TTC549 (cell line): ENCODE results near the gene SLC5A10.
"Not testable (repeated sequence)": the region's sequence is repeated elsewhere in the genome, so short reads cannot be mapped to it uniquely, and the experiment has no call there.

Experiments used
- FAIRE-seq: peaks from 2 replicates; lab custom pipeline; 2012; peaks lifted over from hg19 to GRCh38; lab: Jason Lieb, UNC

The SLC5A10 gene

DNA sequence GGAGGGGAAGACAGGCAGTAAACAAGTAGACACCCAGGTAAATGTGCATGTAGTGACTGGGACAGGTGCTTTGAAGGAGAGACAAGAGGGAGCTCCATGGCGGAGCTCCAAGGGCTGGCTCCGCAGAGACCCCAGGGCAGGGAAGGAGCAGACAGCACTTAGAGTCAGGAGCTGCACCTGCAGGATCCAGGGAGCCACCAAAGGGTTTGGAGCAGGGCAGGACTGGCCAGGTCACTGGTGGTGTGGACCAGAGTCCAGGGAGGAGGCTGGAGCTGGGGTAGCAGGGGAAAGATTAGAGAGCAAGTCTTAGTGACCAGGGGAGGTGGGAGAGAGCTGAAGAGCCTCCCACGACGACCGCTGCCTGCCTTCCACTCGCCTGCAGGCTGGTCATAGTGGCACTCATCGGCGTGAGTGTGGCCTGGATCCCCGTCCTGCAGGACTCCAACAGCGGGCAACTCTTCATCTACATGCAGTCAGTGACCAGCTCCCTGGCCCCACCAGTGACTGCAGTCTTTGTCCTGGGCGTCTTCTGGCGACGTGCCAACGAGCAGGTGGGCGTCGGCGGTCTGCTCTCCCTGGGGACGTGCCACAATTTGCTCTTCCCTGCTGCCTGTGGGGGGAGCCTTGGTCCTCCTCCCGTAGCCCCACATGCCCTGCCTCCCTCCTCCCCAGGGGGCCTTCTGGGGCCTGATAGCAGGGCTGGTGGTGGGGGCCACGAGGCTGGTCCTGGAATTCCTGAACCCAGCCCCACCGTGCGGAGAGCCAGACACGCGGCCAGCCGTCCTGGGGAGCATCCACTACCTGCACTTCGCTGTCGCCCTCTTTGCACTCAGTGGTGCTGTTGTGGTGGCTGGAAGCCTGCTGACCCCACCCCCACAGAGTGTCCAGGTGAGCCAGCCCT, 67.3 kb downstream of the SLC5A10 start:
- FAIRE-seq, result no peak

DNA sequence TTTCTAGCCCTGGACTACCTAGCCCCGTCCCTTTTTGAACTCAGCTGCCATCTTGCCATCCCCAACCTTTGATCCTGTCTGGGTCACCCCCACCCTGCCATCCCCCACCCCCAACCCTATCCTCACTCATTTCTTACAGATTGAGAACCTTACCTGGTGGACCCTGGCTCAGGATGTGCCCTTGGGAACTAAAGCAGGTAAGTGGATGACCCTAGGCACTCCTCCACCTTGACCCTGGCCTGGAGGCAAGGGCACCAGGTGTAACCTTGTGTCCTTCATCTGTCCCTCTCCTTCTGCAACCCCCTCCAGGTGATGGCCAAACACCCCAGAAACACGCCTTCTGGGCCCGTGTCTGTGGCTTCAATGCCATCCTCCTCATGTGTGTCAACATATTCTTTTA, 68.1 kb downstream of the SLC5A10 start:
- FAIRE-seq, result no peak

DNA sequence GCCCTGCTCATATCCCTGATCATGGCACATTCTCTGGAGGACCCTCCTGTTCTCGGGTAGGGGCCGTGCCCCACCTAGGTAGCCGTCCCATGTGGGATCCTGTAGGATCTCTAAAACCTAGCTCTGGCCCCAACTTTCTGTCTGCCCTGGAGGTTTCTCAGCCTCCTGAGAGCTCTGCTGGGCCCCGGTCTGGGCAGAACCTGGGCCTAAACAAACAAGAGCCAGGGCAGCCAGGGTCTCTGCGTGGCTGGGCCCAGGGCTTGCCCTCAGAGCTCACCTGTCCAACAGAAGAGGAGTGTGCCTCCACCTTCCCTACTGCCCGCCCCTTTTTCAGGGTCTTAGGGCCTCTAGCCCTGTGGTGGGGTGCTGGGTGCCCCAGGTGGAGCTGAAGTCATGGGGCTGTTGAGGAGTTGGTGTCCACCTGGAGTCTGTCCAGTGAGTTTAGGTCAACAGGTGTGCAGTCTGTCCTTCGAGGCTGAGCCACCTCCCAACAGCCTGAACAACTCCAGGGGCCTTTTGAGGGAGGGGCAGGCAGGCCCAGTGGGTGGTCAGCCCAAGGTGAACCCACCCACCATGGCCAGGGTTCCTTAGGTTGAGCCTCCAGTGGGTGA, 69.2 kb downstream of the SLC5A10 start:
- FAIRE-seq, result not testable (repeated sequence)

DNA sequence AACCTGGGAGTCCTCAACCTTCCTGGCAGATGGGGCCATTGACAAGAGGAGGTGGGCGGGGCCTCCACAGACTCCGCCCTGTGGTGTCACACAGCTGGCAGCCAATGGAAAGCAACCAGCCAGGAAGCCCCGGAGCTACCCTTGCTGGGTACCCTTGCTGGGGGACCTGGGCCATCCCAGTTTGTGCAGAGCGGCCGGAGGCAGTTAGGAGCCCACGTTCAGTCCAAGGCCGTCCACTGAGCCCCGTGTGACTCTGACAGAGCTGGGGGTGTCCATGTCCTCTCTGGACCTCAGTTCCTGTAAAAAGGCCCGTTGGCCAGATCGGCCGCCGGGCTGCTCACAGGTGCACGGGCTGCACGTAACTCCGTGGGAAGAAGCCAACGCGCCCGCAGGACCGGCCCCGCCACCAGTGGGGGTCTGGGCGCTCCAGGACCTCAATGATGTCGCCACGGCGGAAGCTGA, 69.7 kb downstream of the SLC5A10 start:
- FAIRE-seq, result no peak

DNA sequence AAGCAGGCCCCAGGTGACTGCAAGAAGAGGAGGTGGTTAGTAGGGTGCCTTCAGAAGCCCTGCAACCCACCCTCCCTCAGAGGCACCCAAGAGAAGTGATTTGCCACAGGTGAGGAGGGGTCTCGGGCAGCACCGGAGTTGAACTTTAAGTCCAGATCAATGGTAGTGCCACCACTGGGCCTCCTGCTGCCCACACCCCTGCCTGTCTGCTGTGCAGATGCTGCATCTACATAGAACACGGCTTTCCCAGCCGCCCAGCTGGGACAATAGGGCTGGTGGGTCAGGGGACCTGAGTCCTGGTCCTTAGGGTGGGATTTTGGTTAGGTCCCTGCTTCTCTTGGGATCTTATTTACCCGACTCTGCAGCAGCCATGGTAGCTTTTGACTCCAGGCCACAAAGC, 70.2 kb downstream of the SLC5A10 start:
- FAIRE-seq, result no peak

DNA sequence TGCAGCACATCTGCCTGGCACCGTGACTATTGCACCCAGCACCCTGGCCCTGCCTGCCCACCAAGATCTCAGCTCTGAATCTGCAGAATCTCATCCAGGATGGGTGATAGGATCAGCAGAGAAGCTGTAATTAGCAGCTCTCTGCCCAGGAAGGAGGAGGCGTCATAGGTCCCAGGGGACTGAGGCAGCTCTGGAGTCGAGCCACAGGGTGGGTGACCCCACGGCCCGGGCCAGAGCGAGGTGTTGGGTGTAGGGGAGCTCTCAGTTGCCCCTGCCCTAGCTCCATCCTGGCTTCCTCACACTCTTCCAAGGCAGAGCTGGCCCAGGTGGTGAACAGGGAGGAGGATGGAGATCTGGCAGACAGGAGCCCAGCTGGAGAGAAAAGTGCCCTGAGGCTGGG, 70.8 kb downstream of the SLC5A10 start:
- FAIRE-seq, result no peak

DNA sequence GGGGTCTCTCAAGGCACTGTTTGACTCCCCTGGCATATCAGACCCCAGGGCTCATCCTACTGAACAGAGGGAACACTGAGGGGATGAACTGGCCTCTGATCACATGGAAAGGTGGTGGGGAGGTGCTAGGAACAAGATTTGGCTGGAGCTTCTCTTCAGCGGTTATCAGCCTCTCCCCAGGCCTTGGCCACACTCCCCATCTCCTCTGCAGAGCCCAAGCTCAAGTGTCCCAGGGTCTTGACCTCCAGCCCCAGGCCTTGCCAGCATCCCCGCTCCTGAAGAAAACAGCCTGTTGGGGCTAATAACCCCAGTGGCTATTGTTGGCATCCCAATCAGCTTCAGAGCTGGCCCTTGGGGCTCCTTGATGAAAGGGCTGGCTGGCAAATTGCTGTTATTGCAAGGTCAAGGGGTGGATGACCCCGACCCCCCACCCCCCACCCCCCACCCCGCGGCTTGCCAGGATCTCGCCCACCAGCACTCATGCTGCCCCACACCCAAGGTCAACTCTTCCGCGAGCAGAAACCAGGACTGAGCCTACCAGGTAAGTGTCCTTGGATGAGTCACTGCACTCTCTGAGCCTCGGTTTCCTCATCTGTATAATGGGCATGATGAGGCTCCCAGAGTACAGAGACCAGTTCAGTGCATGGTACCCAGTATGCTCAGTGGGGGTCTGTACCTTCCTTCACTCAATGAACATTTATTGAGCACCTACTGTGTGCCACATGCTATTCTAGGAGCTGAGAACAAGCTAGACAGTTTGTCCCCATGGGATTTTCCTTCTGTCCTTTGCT, 71.4 kb downstream of the SLC5A10 start:
- no peak for FAIRE-seq

DNA sequence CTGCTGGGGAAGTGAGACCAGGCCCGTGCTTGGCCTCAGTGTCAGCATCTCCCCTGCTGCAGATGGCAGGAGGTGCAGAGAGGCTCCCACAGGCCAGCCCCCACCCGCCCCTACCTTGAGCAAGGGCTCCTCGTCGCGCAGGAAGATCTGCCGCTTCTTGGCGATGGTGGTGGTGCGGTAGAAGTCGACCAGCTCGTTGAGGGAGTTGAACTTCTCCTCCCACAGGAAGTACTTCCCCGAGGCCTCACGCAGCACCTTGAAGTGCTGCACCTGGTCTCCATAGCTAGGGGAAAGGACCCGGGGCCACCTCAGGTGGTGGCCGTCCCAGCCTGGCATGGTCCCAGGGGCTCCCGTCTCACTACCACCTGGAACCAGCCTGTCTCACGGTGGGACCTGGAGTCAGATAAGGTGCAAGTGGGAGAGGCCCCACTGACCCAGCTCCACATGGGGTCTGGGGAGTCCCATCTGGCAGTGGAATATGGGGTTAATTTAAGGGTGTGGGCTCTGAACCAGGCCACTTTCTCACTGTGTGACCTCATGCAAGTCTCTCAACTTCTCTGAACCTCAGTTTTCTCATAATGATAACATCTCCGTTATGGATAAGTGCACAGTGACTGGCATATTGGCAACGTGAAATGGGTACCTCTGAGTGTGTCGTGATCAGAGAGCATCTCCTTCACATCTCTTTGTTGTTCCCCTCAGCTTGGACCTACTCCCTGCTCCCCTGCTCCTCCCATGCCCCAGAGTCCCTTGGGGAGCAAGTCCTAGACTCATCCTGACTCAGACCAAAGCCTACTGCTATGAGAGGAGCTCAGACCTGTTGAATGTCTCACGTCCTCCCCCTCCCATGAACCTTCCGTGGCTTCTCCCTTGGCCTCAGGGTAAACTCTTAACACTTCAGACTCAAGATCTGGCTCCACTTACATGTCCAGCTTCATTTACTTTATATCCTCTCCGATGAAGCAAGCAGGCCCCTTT, 72.4 kb downstream of the SLC5A10 start:
- no peak for FAIRE-seq

DNA sequence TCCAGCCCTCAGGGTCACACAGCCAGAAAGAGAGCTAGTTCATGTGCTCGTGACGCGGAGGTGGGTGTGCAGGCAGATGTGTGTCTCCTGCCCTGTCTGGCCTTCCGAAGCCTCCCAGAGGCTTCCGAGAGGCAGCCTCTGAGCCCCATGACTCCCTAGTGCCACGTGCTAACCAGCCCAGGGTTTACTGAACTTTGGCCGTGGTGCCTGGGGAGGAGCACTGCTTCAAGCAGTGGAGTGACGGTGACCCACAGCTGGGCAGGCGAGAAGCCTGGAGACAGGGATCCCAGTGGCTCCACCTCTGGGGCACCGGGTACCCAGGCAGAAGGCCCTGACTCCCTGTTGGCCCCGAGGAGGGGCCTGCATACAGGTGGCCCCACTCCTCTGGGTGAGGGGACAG, 76.7 kb downstream of the SLC5A10 start:
- FAIRE-seq, result not testable (repeated sequence)

DNA sequence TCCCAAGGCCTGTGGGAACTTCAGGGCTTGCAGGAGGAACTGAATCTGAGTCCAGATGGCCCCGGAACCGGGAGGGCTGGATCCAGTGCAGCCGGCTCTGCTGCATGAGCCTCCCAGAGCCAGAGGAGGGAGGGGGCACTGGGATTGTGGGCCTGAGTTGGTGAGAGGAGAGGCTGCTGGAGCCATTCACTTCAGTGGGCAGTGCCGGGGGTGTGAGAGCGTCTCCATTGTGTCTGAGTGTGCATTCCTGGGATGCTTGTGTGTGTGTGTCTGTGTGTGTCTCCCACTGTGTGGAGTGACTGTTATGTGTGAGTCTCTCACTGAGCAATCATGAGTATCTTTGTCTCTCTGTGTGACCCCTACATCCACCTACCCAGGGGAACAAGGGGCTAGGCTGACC, 77.8 kb downstream of the SLC5A10 start:
- FAIRE-seq, result not testable (repeated sequence)

DNA sequence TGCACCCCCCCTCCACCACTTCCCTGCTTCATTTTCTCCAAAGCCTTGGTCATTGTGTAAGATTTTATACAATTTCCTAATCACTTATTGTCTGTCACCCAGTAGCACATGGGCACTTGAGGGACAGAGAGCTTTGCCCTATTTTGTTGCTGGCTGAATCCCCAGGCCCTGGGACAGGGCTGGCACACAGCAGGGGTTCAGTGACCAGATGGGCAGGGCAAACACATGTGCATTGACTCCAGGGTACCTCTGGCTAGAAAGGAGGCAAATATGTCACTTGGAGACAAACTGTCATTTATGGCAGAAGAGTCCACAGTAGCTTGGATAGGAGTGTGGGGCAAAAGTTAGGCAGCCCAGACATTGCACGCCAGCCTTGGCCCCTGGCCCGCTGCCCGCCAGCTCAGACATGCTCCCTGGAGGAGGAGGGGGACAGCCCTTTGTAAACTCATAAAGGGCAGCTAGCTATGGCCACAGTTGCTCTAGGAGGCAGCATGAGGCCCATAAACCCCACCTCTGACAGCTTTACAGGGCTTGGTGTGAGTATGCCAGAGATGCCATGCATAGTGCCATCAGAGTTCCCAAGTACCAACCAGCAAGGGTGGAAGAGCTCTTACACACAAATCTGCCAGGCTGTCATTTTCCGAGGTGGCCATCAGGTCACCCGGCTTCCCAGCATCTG, 78.9 kb downstream of the SLC5A10 start:
- FAIRE-seq, result not testable (repeated sequence)

DNA sequence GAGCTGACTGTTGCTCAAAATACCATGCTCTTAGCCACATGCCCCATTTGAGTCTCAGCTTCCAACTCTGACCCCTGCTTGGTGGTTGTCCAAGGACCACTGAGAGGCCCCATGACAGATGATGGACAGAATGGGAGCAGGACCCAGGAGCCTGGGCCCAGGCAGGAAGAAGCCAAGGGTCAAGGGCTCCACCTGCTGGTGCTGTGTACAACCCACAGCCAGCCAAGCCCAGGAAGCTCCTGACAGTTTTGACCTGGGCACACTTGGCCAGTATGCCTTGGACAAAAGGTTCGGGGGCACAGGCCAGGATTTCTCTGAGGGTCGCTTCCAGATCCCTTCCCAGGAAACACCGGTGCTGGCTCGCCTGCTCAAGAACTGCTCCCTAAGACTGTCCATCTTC, 79.8 kb downstream of the SLC5A10 start:
- not testable (repeated sequence) for FAIRE-seq

DNA sequence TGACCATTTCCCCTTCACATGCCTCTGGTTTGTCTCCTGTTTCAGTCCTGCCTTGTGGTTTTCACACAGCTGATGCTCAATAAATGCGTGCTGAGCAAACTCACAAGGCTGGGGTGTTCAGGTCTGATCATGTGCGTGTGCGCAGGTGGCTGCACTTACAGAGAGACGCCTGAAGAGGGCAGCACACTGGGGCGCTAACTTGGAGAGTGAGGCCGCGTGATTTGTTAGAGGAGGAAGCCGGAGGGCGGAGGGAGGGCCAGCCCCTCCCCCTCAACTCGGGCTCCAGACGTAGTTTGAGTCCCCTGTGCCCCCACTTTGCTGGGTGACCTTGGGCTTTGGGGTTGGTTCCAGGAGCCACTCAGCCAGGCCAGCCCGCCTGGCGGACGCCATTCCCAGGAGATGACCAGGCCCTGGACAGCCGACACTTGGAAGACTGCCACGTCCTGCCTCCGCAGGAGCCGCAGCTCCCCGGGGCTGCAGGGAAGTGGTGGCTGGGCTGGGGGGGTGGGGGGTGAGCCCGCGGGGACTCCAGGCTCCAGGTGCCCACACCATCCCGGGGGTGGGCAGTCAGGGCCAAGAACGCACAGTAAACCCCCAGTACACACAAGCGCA, 80.5 kb downstream of the SLC5A10 start:
- FAIRE-seq, result not testable (repeated sequence)

DNA sequence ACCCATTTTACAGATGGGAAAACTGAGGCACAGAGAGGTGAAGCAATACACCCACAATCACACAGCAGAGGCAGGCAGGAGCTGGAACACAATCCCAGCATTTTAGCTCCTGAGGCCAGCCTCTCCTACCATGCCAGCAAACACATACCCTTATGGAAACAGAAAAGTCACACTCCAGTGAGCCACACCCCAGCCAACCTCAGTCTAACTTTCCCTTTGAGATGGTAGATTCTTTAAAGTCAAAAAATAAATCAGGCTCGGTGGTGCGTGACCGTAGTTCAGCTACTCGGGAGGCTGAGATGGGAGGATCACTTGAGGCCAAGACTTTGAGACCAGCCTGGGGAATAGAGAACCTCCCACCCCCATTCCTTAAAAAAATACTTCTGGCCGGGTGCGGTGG, 84.2 kb downstream of the SLC5A10 start:
- FAIRE-seq, result not testable (repeated sequence)

DNA sequence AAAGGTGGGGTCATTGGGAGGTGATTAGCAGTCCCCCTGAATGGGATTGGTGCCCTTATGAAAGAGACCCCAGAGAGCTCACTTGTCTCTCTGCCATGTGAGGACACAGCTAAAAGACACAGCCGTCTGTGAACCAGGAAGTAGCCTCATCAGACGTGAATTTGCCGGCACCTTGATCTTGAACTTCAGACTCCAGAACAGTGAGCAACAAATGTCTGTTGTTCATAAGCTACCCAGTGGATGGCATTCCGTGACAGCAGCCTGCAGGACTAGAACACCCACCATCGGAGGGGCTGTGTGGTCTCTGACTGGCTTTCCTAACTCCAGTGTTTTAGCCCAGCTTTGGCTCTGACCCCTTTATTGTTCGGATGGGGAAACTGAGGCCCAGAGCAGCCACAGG, 85.6 kb downstream of the SLC5A10 start:
- not testable (repeated sequence) for FAIRE-seq

DNA sequence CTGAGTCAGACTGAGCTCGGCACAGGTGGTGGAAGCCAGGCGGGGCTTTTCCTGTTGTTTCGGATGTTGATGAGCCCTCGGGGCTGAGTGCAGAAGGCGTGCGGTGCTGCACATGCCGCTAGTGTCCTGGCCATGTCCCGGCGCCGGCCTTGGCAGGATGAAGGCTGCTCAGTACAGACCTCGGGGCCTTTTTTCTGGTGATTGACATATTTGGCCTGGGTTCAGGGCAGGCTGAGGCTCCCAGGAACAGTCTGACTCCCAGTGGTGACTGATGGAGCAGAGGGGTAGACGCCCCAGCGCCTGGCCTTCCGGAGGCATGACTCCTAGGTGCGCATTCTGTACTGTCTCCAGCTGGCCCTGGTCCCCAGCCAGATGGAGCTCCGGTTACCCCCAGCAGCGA, 86.0 kb downstream of the SLC5A10 start:
- FAIRE-seq, result not testable (repeated sequence)

DNA sequence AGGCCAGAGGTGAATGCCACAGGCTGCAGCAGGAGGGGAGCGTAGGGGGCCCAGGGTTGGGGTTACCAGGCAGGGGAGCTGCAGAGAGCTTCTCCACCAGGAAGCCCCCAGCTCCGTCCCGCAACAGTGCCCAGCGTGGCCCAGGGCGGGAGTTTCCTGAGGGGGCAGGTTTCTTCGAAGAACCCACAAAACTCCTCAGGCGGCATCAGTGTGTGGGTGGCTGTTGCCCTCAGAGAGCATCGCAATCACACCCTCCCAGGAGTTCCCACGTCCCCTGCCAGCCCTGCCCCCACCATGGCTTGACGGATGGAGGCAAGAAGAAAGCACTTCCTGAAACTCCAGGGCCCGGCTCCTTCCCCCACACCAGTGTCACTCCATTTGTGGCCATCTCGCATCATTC, 86.8 kb downstream of the SLC5A10 start:
- not testable (repeated sequence) for FAIRE-seq

DNA sequence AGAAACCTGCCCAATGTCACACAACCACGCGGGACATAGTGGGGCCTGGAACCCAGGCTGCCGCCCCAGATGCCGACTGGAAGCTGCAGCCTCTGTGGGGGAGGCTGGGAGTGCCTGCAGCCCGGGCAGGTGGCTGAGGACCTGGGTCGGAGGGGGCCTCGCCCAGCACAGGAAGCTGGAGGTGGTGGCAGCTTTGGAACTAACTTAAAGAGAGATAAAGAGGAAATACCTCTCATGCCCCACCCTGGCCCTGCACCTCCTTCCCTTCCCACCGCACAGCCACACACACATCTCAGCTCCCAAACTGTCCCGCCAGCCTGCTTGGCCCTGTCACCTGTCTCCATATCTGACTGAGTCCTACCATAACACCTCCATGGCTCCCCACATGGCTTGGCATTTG, 88.4 kb downstream of the SLC5A10 start:
- not testable (repeated sequence) for FAIRE-seq

DNA sequence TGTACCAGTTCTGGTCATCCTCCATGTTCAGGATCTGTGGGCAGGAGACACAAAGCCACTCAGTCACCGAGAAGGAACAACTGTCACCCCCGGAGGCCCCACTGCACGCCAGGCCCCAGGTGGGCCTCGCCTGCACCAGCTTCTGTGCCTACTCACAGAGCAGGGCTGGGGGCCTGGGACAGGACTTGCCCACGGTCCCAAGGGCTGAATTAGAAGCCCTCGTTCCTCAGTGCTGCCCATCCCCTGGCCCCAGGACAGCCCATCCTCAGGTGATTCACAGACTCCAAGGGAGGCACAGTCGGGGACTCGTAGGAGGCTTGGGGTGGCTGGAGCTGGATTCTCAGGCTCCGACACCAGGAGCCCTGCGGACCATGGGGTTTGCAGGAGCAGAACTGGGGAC, 89.9 kb downstream of the SLC5A10 start:
- not testable (repeated sequence) for FAIRE-seq

DNA sequence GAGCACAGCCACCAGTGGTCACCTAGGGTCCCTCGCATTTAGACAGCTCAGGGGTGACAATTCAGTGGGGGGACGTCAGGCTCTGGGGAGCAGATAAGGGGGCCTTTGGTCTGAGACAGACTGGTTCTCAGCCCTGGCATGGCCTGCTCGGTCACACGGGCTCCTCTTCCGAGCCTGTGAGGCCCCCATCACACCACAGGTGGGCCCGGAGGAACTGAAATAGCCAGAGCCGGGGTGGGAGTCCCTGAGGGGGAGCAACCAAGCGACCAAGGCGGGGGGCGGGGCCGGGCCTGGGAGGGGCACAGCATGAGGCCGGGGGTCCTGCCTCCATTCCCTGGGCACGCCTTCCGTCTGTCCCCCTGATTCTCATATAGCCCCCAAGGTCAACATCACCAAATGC, 90.4 kb downstream of the SLC5A10 start:
- not testable (repeated sequence) for FAIRE-seq
